C4-2B (cell line): Measurements from ENCODE around the gene CA5A.

ENCODE experiments used
- ZFX ChIP-seq: fragments of 450-650 bp; IDR thresholded peaks from 2 replicates; pipeline ENCODE4 v1.6.1; 2017
- TF ChIP-seq, protein P1 (sequence below): fragments of 450-650 bp; conservative IDR thresholded peaks from 2 replicates; pipeline ENCODE4 v1.5.1; 2017; ENCODE audit warnings: mild to moderate bottlenecking

DNA sequence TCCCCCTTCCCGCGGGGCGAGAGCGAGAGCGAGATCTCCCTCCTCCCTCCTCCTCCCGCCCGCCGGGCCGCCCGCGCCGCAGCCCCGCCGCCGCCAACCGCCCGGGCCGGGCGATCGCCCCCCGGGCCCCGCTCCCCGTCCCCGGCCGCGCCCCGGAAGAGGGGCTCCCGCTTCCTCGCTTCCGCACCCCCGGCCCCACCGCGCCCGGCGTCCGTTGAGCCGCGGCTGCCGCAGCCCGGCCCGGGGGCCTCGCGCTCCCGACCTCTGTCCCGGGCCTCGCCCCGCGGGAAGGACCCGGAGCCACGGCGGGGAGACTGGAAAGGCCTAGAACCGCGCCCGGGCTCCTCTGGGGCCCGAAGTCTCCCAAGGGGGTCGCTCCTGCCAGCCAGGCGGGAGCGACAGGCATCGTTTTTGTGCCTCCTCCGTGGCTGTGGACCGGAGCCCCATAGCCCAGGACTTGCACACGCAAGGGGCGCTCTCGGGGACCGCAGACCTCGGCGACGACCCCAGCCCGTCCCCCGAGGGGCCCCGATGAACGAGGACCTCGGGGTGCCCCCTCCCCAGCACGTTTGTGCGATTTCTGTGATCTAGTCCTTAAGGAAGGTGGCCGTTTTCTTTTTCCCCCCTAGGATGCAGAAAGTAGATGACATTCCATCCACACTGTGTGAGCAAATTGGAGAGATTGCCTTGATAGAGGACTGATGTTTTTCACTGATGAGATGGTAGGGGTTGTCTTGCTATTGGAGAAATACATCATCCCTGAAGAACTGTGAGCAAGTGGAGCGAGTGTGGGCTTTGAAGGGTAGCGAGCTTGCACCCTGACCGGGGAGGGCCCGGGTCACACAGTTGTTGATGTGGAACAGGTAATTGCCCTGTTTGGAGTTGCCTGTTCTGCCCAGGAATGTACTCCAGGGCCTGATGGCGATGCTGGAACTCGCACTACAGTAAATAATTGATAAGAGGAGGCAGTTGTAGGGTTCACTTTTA is 15.5 kb upstream of the CA5A start:
- peak; percentile 81; the same call in 1 of the 2 replicates for TF ChIP-seq ZFX
- TF ChIP-seq, protein P1, sequence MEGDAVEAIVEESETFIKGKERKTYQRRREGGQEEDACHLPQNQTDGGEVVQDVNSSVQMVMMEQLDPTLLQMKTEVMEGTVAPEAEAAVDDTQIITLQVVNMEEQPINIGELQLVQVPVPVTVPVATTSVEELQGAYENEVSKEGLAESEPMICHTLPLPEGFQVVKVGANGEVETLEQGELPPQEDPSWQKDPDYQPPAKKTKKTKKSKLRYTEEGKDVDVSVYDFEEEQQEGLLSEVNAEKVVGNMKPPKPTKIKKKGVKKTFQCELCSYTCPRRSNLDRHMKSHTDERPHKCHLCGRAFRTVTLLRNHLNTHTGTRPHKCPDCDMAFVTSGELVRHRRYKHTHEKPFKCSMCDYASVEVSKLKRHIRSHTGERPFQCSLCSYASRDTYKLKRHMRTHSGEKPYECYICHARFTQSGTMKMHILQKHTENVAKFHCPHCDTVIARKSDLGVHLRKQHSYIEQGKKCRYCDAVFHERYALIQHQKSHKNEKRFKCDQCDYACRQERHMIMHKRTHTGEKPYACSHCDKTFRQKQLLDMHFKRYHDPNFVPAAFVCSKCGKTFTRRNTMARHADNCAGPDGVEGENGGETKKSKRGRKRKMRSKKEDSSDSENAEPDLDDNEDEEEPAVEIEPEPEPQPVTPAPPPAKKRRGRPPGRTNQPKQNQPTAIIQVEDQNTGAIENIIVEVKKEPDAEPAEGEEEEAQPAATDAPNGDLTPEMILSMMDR = no peak; the same call in 1 of the 2 replicates
